ENCODE results near the gene TNRC6A.
A peak's percentile ranks its signal among the peaks of the same experiment; 100 is the strongest.

TNRC6A gene

GRCh38 chr16:24688359-24688758 lies 41.1 kb upstream of the TNRC6A start:
- Histone ChIP-seq H2AFZ (ENCODE audit: low read length) (no peak overlapping the region), H3F3A (ENCODE audit: low read depth) (no peaks in the 10 kb centered on the region), H3K4me3 (ENCODE audit: low read length, poor library complexity, severe bottlenecking) (no peak overlapping the region), H3K4me2 (ENCODE audit: low read depth, low read length, poor library complexity, severe bottlenecking) (no peak overlapping the region), H3K36me3 (ENCODE audit: insufficient read depth, low read length) (no peaks in the 10 kb centered on the region), H3K79me2 (ENCODE audit: insufficient read depth, low read length) (no peaks in the 10 kb centered on the region), H3K4me1 (ENCODE audit: insufficient read depth, low read length, poor library complexity, severe bottlenecking) (no peaks in the 10 kb centered on the region), H3K9me3 (ENCODE audit: insufficient read depth, low read depth, low read length) (no peaks in the 10 kb centered on the region), H4K20me1 (ENCODE audit: insufficient read depth, low read length, poor library complexity, severe bottlenecking) (no peaks in the 10 kb centered on the region), H3K9me2 (replicated peaks; ENCODE audit: low read depth, low read length) (no peaks in the 10 kb centered on the region), H3K27me3 (ENCODE audit: insufficient read depth, low read length, poor library complexity, severe bottlenecking) (no peaks in the 10 kb centered on the region), H3K9ac (ENCODE audit: low read depth, low read length, poor library complexity, severe bottlenecking) (no peak overlapping the region)
- TF ChIP-seq CTCF (conservative IDR thresholded peaks at IDR 0.05; ENCODE audit: low read length), result no peak
- TF ChIP-seq EZH2phosphoT487 (IDR thresholded peaks at IDR 0.05; ENCODE audit: borderline replicate concordance), result no peak

GRCh38 chr16:24689128-24689527 lies 40.3 kb upstream of the TNRC6A start:
- Histone ChIP-seq H3K36me3 (ENCODE audit: insufficient read depth, low read length) (no peaks in the 10 kb centered on the region), H3K9me3 (ENCODE audit: insufficient read depth, low read depth, low read length) (no peaks in the 10 kb centered on the region), H3K79me2 (ENCODE audit: insufficient read depth, low read length) (no peaks in the 10 kb centered on the region), H3K9ac (ENCODE audit: low read depth, low read length, poor library complexity, severe bottlenecking) (no peak overlapping the region), H3K4me1 (ENCODE audit: insufficient read depth, low read length, poor library complexity, severe bottlenecking) (no peaks in the 10 kb centered on the region), H3K4me3 (ENCODE audit: low read length, poor library complexity, severe bottlenecking) (no peak overlapping the region), H2AFZ (ENCODE audit: low read length) (no peak overlapping the region), H3K27me3 (ENCODE audit: insufficient read depth, low read length, poor library complexity, severe bottlenecking) (no peaks in the 10 kb centered on the region), H3K4me2 (ENCODE audit: low read depth, low read length, poor library complexity, severe bottlenecking) (no peak overlapping the region), H3K9me2 (replicated peaks; ENCODE audit: low read depth, low read length) (no peaks in the 10 kb centered on the region), H4K20me1 (ENCODE audit: insufficient read depth, low read length, poor library complexity, severe bottlenecking) (no peaks in the 10 kb centered on the region), H3F3A (ENCODE audit: low read depth) (no peaks in the 10 kb centered on the region)
- TF ChIP-seq EZH2phosphoT487 (IDR thresholded peaks at IDR 0.05; ENCODE audit: borderline replicate concordance) (no peak), CTCF (conservative IDR thresholded peaks at IDR 0.05; ENCODE audit: low read length) (peak; percentile 50)

- Histone ChIP-seq H2AFZ (ENCODE audit: low read length) (no peak overlapping the region), H3K36me3 (ENCODE audit: insufficient read depth, low read length) (no peaks in the 10 kb centered on the region), H3K4me1 (ENCODE audit: insufficient read depth, low read length, poor library complexity, severe bottlenecking) (no peaks in the 10 kb centered on the region), H4K20me1 (ENCODE audit: insufficient read depth, low read length, poor library complexity, severe bottlenecking) (no peaks in the 10 kb centered on the region), H3F3A (ENCODE audit: low read depth) (no peaks in the 10 kb centered on the region), H3K27me3 (ENCODE audit: insufficient read depth, low read length, poor library complexity, severe bottlenecking) (no peaks in the 10 kb centered on the region), H3K4me3 (ENCODE audit: low read length, poor library complexity, severe bottlenecking) (no peak overlapping the region), H3K9me3 (ENCODE audit: insufficient read depth, low read depth, low read length) (no peaks in the 10 kb centered on the region), H3K9me2 (replicated peaks; ENCODE audit: low read depth, low read length) (no peaks in the 10 kb centered on the region), H3K4me2 (ENCODE audit: low read depth, low read length, poor library complexity, severe bottlenecking) (no peak overlapping the region), H3K9ac (ENCODE audit: low read depth, low read length, poor library complexity, severe bottlenecking) (no peak overlapping the region), H3K79me2 (ENCODE audit: insufficient read depth, low read length) (no peaks in the 10 kb centered on the region)
- TF ChIP-seq CTCF (conservative IDR thresholded peaks at IDR 0.05; ENCODE audit: low read length) (no peak), EZH2phosphoT487 (IDR thresholded peaks at IDR 0.05; ENCODE audit: borderline replicate concordance) (no peak)
Measured at GRCh38 chr16:24692854-24693253, 36.6 kb upstream of the TNRC6A start.
